Measurements from ENCODE around the gene DNAL1.

The DNAL1 gene

GRCh38 chr14:73644531-73645247, at the start of gene DNAL1:
Gene DNAL1, plus strand, starts transcription at chr14:73644986. Its CDS starts 54 bp downstream, at chr14:73645040.
- TF ChIP-seq CTCF (IDR thresholded peaks at IDR 0.05; ENCODE audit: control insufficient read depth, insufficient read depth, low read depth, low read length, missing control alignments) = no peak
- peak; percentile 51 for DNase-seq (ENCODE audit: low read depth)
- peak within 1 kb of the TSS; percentile 94 for H3K4me3 ChIP-seq (ENCODE audit: control insufficient read depth, low read depth, low read length)

GRCh38 chr14:73599499-73599898, 45.3 kb upstream of the DNAL1 start:
- H3K4me3 ChIP-seq (ENCODE audit: control insufficient read depth, low read depth, low read length) = no peak overlapping the region
- no peak for TF ChIP-seq CTCF (IDR thresholded peaks at IDR 0.05; ENCODE audit: control insufficient read depth, insufficient read depth, low read depth, low read length, missing control alignments)
- DNase-seq (ENCODE audit: low read depth) = no peak

- H3K4me3 ChIP-seq (ENCODE audit: control insufficient read depth, low read depth, low read length) = no peak overlapping the region
- no peak for TF ChIP-seq CTCF (IDR thresholded peaks at IDR 0.05; ENCODE audit: control insufficient read depth, insufficient read depth, low read depth, low read length, missing control alignments)
- DNase-seq (ENCODE audit: low read depth) = no peak
Measured at GRCh38 chr14:73602994-73603393, 41.8 kb upstream of the DNAL1 start.

GRCh38 chr14:73606271-73606670, 38.5 kb upstream of the DNAL1 start:
- DNase-seq (ENCODE audit: low read depth) = no peak
- TF ChIP-seq CTCF (IDR thresholded peaks at IDR 0.05; ENCODE audit: control insufficient read depth, insufficient read depth, low read depth, low read length, missing control alignments) = no peak
- H3K4me3 ChIP-seq (ENCODE audit: control insufficient read depth, low read depth, low read length) = no peak overlapping the region

GRCh38 chr14:73607241-73607640, 37.5 kb upstream of the DNAL1 start:
- no peak for TF ChIP-seq CTCF (IDR thresholded peaks at IDR 0.05; ENCODE audit: control insufficient read depth, insufficient read depth, low read depth, low read length, missing control alignments)
- DNase-seq (ENCODE audit: low read depth) = no peak
- no peak overlapping the region for H3K4me3 ChIP-seq (ENCODE audit: control insufficient read depth, low read depth, low read length)

- no peak overlapping the region for H3K4me3 ChIP-seq (ENCODE audit: control insufficient read depth, low read depth, low read length)
- TF ChIP-seq CTCF (IDR thresholded peaks at IDR 0.05; ENCODE audit: control insufficient read depth, insufficient read depth, low read depth, low read length, missing control alignments) = no peak
- no peak for DNase-seq (ENCODE audit: low read depth)
Measured at GRCh38 chr14:73610687-73611086, 34.1 kb upstream of the DNAL1 start.

Measured in AG09309 (cell line).